HG03342 (cell line): Measurements from ENCODE around the gene SYNPO.

ENCODE experiments used
- ATAC-seq: cut with Tn5 transposase; IDR thresholded peaks from one replicate; pipeline ENCODE4 v1.9.1; 2021; ENCODE audit warnings: mild to moderate bottlenecking, moderate library complexity; ENCODE audit not compliant: unreplicated experiment

Gene SYNPO

GRCh38 chr5:150640311-150641005 is at the start of gene SYNPO:
TSS of gene SYNPO (plus strand) at chr5:150640660. CDS start at chr5:150648276, 7,616 bp downstream.
- no peak for ATAC-seq

- no peak for ATAC-seq
Measured at GRCh38 chr5:150590979-150591695, 49.3 kb upstream of the SYNPO start.

GRCh38 chr5:150593593-150593992 is 46.9 kb upstream of the SYNPO start:
- no peak for ATAC-seq

GRCh38 chr5:150593996-150594395 is 46.5 kb upstream of the SYNPO start:
- no peak for ATAC-seq

- no peak for ATAC-seq
Measured at GRCh38 chr5:150595466-150596031, 44.9 kb upstream of the SYNPO start.

- ATAC-seq: no peak
Measured at GRCh38 chr5:150596313-150596712, 44.1 kb upstream of the SYNPO start.

- no peak for ATAC-seq
Measured at GRCh38 chr5:150596826-150597225, 43.6 kb upstream of the SYNPO start.

- ATAC-seq: no peak
Measured at GRCh38 chr5:150598006-150598405, 42.5 kb upstream of the SYNPO start.

GRCh38 chr5:150598821-150599273 is 41.6 kb upstream of the SYNPO start:
- no peak for ATAC-seq

GRCh38 chr5:150599281-150599680 is 41.2 kb upstream of the SYNPO start:
- ATAC-seq: no peak

GRCh38 chr5:150599917-150600511 is 40.4 kb upstream of the SYNPO start:
- no peak for ATAC-seq

- no peak for ATAC-seq
Measured at GRCh38 chr5:150600616-150601490, 39.6 kb upstream of the SYNPO start.

GRCh38 chr5:150601491-150602345 is 38.7 kb upstream of the SYNPO start:
- ATAC-seq: no peak

GRCh38 chr5:150603052-150603451 is 37.4 kb upstream of the SYNPO start:
- no peak for ATAC-seq

GRCh38 chr5:150603491-150603890 is 37.0 kb upstream of the SYNPO start:
- no peak for ATAC-seq

- ATAC-seq: no peak
Measured at GRCh38 chr5:150604010-150604409, 36.5 kb upstream of the SYNPO start.

- ATAC-seq: no peak
Measured at GRCh38 chr5:150604894-150605440, 35.5 kb upstream of the SYNPO start.

GRCh38 chr5:150605546-150605945 is 34.9 kb upstream of the SYNPO start:
- no peak for ATAC-seq

- ATAC-seq: no peak
Measured at GRCh38 chr5:150606476-150606875, 34.0 kb upstream of the SYNPO start.
